IPS-NIHi11 (cell line): ENCODE measurements around the gene KCNS3.
A peak's percentile ranks its signal among the peaks of the same experiment; 100 is the strongest.

Experiments used
- DNase-seq: peaks from one replicate; pipeline ENCODE4 v3.0.0; 2012; ENCODE audit warnings: mixed read lengths, low spot score

The KCNS3 gene

DNA sequence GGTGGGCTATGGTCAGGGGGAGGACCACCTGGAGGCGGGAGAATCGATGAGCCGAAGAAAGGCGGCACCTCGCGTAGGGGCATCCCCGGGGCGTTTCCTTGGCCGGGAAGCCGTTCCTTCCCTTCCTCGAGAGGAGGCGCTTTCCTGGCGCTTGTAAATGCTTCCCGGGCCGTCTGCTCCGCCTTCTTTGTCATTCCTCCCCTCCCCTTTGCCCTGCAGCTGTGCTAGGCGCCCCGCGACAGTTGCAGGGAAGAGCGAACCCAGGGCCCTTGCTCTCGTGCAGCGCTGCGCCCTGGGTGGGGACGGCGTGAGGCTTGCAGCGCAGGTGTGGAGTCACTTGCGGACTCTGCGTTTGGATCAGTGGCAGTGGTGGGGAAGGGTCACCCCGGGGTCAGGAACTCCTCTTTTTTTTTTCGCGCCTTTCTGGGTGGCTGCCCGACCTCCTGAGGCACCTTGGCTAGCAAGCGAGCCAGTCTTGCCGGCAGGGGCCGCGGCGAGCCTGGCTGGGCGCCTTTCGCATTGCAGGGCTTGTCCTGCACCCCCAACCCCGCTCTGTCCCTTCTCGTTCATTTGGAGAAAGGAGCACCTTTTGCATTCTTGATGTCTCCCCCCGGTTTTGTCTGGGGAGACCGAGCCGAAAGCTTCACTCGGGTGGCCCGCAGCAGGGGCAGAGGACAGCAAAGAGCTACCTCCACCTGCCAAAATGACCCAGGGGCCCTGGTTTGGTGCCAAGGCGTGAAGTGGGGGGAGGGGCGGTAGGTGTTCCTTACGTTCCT lies 858 bp downstream of the KCNS3 start:
- peak; percentile 86 for DNase-seq

DNA sequence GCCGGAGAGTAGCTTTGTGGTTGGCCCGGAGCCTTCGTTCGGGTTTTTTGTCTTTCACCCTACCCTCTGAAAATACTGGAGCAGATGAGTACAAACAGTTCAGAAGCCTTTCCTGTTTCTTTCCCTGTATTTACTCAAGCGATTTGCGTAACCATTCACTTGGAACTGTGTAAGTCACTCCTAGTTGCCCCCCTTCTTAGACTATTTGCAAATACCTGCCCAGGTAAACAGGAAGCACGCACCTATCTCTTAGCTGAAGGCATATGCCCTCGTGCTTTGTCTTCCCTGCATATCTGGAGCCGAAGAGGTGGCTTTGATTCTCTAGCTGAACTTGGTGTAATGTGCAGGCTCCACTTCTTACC lies 1.4 kb downstream of the KCNS3 start:
- no peak for DNase-seq

DNA sequence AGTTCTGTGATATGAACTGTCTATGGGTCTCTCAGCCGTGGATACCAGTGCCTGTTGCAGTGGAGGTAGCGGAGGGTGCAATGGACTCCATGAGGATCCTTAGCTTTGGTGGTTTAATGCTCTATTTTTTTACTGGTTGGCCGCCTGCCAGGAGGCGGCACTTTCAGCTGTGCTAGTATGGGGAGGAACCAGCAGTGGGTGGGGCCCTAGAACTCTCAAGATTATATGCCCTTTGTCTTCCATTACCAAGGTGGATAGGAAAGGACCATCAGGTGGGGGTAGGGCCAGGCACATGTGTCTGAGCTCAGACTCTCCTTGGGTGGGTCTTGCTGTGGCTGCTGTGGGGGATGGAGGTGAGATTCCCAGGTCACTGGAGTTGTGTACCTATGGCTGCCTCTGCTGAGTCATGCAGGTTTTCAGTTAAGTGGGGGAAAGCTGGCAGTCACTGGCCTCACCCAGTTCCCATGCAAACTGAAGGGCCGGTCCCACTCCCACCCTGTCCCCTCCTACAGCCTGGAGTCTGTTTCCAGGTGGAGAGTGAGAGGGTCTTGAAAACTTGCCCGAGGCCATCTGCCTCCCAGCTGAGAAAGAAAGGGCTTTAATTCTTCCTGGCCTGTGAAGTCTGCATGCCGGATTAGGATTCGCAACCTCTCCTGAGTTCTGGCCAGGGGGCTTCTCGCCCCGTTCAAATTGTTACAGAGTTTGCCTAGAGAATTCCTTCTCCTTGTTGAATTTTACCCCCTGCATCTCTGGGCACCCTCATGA lies 14.5 kb downstream of the KCNS3 start:
- DNase-seq = no peak

DNA sequence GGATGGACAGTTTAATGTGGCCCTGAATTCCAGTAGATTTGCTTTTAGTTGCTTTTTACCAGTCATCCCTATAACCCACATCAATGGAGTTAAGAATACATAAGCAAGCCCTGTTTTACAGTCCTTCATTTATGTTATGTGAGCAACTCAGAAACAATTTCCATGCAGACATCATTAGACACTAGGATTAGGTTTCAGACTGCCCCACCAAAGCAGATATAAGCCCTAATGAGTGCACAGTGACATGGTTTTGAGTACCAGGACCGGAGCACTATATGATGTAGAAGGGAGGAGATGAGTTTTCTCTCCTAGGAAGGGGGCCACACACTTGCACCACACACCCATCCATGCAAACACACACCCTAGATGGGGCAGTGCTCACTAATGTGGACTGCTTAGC lies 15.5 kb downstream of the KCNS3 start:
- no peak for DNase-seq

DNA sequence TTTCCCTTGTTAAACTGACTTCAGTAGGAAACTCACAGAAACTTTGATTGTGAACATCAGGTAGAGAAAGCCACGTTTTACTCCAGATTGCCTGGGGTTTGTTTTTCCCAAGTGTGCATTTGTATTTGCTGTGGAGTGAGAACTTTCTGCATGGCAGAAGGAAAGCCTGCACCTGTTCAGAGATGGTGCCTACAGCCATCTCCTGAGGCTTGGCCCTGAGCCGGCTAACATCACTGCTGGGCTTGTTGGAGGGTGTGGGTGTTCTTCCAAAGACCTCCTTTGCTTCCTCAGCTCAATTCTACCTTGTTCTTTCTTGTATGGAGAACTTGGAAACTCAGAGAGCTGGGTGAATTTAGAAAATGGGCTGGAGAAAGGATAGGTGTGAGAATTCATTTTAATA lies 16.1 kb downstream of the KCNS3 start:
- no peak for DNase-seq

DNA sequence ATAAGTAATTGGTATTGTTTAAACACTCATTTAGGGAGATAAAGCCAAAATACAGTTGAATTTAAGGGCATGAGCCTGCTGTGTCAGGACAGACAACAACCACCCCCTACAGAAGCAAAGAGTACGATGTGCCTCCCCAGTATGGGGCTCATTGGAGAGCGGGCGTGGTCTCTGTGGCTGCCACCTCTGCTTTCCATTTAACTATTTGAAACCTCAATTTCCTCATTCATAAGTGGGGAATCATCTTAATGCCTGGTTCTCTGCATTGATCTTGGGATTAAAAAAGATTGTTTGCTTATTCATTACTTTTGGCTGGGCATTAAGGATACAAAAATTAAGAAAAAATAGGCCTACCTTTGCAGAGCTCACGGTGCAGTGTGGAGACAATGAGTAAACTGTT lies 21.4 kb downstream of the KCNS3 start:
- DNase-seq = no peak

DNA sequence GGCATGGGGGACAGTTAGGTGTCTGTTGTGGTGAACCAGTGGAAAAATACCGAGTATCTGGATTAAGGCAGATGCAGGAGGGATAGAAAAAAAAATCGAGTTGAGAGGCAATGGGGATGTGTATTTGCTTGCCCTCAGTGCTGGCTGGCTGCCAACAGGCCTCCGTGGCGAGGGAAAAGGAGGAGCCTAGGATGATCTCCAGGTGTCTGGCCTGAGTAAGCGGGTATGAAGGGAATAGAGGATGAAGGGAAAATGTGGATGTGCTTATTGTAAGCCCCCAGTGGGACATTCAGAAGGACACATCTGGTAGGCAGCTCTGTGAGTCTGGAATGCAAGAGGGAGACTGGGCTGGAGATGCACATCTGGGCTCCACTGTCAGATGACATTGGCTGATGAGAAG lies 22.8 kb downstream of the KCNS3 start:
- no peak for DNase-seq

DNA sequence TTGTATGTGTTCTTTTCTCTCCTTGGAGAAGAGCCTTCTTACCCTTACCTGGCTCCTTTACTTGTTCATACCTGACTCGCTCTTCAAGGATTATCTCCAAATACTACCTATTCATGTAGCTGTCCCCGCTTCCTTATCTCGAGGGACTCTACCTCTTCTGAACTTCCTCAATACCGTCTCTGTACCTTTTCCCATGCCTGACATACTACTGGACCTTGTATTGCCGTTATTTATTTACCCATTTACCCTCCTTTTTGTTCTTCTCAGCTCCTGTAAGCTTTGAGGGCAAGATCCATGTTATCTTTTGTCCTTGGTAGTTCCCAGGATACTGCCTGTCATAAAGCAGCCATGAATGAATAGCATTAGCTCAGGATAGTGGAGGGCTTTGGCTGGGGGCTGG lies 32.5 kb downstream of the KCNS3 start:
- no peak for DNase-seq

DNA sequence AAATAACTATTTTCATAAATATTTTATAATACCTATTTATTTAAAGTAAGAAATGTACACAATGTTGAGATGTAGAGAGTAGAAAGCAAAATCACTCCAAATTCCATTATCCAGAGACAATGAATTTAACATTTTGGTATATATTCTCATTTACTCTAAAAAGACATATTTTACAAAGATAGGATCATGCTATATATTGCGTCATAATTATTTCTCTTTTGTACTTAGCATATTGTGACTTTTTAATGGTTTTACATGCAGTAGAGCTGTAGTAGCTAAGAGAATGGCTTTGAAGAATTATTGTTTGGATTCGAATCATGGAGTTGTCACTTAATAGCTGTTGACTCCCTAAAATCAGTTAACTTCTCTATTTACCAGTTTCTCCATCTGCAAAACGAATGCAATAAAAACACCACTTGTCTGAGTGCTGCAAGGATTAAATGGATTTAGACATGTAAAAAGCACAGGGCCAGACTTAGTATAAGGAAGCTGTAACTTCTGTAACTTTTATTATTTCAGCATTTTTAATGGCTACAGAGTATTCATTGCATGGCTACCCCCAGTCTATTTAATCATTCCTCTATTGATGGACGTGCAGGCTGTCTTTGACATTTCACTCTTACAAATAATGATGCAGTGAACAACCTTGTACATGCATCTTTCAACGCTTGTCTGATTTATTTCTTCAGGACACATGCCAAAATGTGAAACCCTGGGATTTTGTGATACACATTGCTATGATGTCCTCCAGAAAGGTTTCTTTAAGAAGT lies 33.2 kb downstream of the KCNS3 start:
- no peak for DNase-seq

DNA sequence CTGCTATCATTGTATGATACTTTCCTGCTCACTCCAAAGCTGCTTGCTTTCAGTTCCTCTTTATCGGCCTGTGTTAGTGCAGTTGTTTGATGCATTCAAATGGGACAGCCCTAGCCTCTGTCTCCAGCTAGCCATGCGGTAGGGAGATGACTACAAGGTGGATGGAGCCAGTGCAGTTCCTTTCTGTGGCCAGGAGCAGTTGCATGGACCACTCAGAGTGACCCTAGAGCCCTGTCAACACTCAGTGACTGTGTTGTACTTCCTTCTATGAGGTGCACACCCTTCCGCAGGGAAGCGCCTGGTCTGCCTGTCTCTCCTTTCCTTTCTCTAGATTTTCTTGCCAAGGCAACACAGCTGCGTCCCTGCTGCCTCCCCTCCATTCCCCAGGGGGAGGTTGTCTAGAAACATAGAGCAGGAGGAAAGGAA lies 33.8 kb downstream of the KCNS3 start:
- DNase-seq = no peak

DNA sequence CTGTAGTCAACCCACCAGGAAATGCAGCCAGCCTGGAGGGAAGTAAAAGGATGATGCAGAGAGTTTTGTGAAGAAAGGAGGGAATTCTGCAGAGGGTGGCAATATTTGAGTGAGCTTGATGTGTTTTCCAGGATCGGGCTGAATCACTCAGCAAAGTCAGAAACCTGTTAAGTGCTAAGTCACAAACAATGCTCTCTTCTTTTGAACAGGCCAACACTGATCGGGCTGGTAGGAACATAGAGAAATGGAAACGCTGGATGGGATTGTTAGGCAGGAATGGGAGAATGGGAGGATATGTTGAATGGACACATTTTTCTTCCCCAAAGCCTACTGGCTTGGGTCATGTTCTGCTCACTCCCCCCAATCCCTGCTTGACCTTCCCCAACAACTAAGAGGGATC lies 36.6 kb downstream of the KCNS3 start:
- DNase-seq = no peak

DNA sequence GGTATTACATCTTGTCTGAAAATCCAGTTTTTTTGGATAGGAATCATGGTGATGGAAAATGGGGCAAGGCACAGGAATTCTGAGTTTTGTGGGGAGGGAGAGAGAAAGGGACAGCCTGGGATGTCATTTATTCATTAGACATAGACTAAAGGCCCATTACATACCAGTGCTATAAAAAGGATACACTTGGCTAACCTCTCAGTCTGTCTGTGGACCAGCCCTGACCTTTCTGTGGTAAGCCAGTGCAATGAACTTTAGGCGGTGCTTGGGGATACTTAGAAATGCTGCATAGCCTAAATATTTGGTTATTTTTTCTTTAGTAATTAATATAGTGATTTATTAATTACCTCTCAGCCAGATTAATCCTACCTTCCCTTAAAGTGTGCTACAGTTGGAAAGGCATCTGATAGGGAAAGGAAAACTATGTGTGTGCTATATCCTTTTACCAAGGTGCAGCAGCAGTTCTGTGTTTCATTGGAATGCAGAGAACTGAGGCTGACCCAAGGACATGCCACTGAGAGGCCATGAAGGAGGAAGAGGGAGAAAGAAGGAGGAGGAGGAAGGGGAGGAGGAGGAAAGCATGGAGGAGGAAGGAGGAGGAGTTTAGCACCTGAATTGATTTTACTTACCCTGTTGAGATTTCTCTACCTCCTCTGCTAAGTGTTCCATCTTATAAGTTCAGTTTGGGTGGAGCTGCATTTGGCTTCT lies 37.5 kb downstream of the KCNS3 start:
- DNase-seq = no peak

DNA sequence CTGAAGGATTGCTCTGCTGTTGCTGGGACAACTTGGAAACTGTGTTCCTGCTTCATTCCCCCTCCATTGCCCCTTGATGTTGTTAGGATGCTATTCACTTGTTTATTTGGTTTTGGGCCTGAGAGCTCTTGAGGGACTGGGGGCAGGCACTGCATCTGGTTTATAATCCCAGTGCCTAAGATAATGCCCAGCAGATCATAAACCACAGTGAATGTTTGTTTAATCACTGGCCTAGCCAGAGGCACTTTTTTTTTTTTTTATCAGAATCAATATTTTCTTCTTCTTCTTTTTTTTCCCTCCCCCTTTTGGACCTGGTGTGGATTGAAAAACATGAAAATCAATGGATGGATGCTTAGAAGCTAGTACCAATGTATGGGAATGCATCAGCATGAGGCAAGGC lies 38.1 kb downstream of the KCNS3 start:
- no peak for DNase-seq

DNA sequence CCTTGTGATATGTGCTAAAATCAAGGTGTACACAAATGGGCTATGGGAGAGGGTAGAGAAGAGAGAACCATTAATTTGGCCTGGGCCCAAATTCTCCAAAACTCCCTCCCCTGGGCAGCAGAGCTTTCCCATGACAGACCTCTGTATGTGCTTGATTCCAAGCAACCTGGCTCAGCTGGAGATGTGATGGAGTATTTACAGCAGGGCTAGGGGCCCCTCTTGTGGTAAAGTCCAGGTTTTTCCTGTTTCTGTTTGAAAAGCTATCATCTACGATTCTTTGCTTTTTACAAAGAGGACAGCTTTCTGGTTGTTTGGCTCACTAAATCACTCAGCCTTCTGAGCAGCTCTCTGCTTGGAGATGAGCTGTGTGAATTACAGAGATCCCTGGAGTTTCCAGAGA lies 40.3 kb downstream of the KCNS3 start:
- DNase-seq = peak; percentile 26

DNA sequence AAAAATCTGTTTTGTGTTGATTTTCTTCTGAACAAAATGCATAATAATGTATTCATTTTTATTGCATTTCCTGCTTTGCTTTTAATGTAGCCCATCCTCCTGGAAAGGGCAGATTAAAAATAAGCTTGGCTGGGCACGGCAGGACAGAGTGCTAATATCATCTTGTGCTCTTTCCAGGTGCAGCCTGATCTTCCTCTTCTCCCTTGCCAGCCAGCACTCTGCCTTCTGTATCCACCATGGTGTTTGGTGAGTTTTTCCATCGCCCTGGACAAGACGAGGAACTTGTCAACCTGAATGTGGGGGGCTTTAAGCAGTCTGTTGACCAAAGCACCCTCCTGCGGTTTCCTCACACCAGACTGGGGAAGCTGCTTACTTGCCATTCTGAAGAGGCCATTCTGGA lies 52.3 kb downstream of the KCNS3 start:
- no peak for DNase-seq

DNA sequence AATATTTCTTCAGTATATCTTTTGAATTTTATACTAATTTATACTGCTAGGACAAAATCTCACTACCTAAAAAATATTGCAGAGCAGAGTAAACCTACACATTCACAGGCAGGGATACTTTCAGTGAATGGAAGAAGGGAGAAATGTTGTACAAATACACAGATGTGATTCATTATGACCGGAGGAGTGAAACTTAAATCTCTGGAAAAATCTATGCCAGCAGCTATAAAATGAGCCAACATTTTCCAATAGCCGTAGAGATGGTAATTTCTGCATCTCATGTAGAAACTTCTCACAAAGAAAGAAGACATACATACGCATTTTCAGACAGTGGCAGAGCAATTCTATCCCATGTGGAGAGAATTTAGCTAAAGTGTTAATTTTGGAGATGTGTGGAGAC lies 54.8 kb downstream of the KCNS3 start:
- DNase-seq = no peak

DNA sequence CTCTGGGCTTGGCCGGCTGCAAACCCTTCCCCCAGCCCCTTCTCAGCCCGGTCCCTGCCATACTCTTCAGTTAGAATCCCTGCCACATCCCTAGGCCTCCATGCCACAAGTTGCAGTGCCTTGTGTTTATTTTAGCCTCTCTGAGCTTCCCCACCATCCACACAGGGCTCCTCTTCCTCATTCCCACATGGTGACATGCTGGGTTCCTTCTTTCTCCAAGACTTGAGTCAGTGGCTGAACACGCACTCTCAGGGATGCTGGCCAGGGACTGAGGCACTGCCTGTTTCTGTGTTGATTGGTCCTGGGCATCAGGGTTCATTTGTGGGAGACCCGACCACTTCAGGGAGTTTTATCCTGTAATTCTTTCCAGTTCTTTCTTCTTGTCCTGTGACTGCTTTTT lies 56.3 kb downstream of the KCNS3 start:
- DNase-seq = no peak

DNA sequence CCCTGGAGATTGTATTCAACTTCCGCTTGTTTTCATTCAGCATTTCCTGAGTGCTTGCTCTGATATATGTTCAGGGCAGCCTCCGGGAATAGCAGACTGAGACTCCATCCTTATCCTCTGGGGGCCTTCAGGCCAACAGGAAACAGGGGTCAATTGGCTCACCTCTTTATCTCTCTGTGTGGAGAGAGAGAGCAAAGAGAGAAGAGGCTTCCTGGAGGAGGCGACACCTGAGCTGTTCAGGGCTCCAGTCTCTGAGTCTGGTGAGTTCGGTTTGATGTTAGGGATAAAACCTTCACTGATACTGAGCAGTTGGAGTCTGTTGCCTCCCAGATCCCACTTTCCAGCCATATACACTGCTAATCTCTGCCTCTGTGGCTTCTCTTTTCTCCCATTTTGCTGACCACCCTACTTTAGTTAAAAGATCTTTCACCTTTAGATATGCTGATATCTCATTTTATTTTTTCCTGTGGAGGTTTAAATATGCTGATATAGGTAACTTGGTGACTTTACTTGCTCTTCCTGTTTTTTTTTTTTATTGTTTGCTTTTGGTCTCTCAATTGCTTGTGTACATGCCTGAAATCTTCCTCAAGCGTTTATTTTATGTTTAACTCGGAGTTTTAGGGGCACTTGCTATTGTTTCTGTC lies 56.9 kb downstream of the KCNS3 start:
- DNase-seq = no peak

DNA sequence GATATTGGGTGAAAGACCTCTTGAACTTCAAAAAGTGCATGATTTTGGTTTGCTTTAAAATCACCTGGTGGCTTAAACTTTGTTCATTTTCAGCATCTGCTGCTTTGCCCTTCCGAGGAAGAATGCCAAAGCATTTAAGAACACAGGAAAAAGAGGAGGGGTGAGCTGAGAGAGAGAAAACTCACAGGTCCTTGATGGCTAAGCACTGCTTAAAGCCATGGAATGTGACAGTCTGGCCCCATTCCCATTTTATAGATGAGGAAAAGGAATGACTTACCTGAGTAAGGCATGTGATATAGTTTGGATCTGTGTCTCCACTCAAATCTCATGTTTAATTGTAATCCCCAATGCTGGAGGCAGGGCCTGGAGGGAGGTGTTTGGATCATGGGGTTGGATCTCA lies 58.1 kb downstream of the KCNS3 start:
- DNase-seq = no peak

DNA sequence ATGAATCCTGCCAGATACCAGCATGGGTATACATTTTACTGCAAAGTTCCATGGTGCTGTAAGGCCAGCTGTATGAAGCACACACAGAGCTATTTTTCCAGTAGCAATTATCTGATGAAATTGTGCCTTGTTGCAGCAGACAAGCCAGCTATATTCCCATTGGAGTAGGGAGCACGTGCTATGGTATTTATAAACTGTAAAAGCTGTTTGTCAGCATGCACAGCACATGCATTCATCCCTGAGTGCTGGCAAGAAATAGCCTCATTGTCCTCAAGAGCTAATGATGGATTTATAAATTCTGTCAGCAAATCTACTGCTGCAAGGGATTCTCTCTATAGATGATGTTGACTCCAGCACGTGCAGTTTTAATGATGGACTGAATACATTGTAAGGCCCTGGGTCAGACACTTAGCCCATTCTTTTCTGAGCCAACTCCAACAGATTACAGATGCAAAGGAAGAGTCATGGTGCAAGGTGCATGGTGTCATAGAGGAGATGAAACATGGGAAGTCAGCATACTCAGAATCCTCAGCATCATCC lies 61.7 kb downstream of the KCNS3 start:
- DNase-seq = no peak

DNA sequence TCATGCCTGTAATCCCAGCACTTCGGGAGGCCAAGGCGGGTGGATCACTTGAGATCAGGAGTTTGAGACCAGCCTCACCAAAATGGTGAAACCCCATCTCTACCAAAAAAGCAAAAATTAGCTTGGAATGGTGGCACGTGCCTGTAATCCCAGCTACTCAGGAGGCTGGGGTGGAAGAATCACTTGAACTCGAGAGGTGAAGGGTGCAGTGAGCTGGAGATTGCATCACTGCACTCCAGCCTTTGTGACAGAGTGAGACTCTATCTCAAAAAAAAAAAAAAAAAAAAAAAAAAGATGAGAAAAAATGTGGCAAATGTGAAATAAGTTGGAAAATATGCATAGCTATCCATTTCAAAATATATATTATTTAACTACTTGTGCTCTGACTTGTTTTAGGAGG lies 65.0 kb downstream of the KCNS3 start:
- DNase-seq = no peak

DNA sequence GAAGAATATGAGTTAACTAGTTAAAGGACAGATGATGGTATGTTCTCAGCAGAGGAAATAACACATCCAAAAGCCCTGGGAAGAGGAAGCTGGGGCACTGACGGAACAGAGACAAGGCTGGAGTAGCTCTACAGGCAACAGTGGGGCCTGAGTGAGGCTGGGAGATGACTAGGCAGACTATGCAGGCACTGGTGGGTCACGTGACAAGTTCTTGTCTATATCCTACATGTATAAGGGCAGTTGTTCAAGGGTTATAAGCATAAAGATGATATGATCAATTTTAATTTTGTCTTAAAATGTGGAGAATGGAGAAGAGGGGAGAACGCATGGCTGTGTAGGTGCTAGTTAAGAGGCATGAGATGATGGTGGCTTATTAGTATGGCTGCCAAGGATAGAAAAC lies 68.6 kb downstream of the KCNS3 start:
- no peak for DNase-seq
